ENCODE data around the gene HFM1. TPM values are rescaled to one million over a fixed set of nuclear protein-coding genes. Genes with fewer than 3 reads are reported as not detected.

The HFM1 gene
- total and polyA plus RNA-seq, 10 of the 15 experiments (the other 5 are each of a cell fraction or from before 2014, with no cell fraction given) = not detected

DNA sequence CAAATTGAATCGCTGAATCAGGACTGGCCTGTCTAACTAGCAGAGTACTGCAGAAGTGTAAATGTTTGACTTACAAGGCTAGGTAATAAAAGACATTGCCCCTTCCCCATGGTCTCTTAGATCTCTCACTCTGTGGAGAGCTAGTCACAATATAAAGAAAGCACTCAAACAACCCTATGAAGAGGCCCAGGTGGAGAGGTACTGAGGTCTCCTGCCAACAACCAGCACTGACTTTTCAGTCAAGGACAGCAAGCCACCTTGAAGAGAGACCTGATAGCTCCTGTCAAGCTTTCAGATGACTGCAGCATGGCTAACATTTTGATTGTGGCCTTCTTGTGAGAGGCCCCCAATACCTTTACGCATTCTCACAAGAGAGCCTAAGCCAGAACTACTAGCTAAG, 18.5 kb downstream of the HFM1 start:
- H3K9ac ChIP-seq (ENCODE audit: control insufficient read depth, insufficient read depth, low read length) = no peak overlapping the region
- FAIRE-seq (no peak), ATAC-seq (no peak), DNase-seq (ENCODE audit: low read depth, low spot score) (no peak)
- H4K20me1 ChIP-seq (ENCODE audit: control insufficient read depth, insufficient read depth) = no peaks in the 10 kb centered on the region
- ChIA-PET SMC1A (ENCODE audit: uncharacterized antibody, unreplicated experiment) (no interaction called here), CTCF (interaction anchor here (0.7 kb wide), 1 partner anchor 18 kb away, joined by 3 read pairs; the partner anchor contains the start of gene HFM1), POLR2A (no interaction called here), RAD21 (ENCODE audit: unreplicated experiment) (no interaction called here)
- no peaks in the 10 kb centered on the region for H3K4me1 ChIP-seq (ENCODE audit: control insufficient read depth, insufficient read depth, low read length)
- no peak overlapping the region for H3K4me2 ChIP-seq (ENCODE audit: control insufficient read depth, insufficient read depth)
- no peaks in the 10 kb centered on the region for H3K79me2 ChIP-seq (ENCODE audit: control insufficient read depth, insufficient read depth, low read length)
- intact Hi-C loops (cut with micrococcal nuclease; ENCODE audit: unreplicated experiment) (no loop called here), in situ Hi-C loops (cut with MboI) (no loop called here)
- H3K36me3 ChIP-seq (ENCODE audit: control insufficient read depth in 2 of 2, insufficient read depth in 2 of 2, low read length in 1 of 2) = no peaks in the 10 kb centered on the region
- no peak overlapping the region for H3K4me3 ChIP-seq
- no peaks in the 10 kb centered on the region for H3K27me3 ChIP-seq (replicated peaks in 1 of 2; ENCODE audit: control insufficient read depth in 2 of 2, insufficient read depth in 2 of 2, low read length in 1 of 2)
- BruUV-seq (replicated peaks) = no TSS peak
- WGBS (ENCODE audit: insufficient coverage, insufficient replicate concordance, low lambda C conversion rate, missing lambda C conversion rate) = 58% methylated on average over 2 of the region's 2 CpGs
- no peak for TF ChIP-seq NRF1 (conservative IDR thresholded peaks at IDR 0.05; ENCODE audit: low read depth, low read length)
- no peak for TF ChIP-seq IKZF2 (IDR thresholded peaks at IDR 0.05)
- TF ChIP-seq, protein P1, sequence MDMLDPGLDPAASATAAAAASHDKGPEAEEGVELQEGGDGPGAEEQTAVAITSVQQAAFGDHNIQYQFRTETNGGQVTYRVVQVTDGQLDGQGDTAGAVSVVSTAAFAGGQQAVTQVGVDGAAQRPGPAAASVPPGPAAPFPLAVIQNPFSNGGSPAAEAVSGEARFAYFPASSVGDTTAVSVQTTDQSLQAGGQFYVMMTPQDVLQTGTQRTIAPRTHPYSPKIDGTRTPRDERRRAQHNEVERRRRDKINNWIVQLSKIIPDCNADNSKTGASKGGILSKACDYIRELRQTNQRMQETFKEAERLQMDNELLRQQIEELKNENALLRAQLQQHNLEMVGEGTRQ (IDR thresholded peaks at IDR 0.05; ENCODE audit: borderline replicate concordance, low read depth, low read length) = no peak
- TF ChIP-seq CEBPB (IDR thresholded peaks at IDR 0.05; ENCODE audit: borderline replicate concordance in 1 of 2, low read depth in 2 of 2, low read length in 2 of 2) = no peak
- TF ChIP-seq CHD1 (IDR thresholded peaks at IDR 0.05; ENCODE audit: low read depth, low read length) = no peak
- no peak for TF ChIP-seq ESRRA (IDR thresholded peaks at IDR 0.05; ENCODE audit: low read length)
- no peak for TF ChIP-seq HDAC2 (IDR thresholded peaks at IDR 0.05)
- no peak for TF ChIP-seq RAD51 (IDR thresholded peaks at IDR 0.05)
- no peak for TF ChIP-seq PAX8 (IDR thresholded peaks at IDR 0.05)
- no peak for TF ChIP-seq TCF7 (IDR thresholded peaks at IDR 0.05; ENCODE audit: borderline replicate concordance)
- no peak for TF ChIP-seq MYC (IDR thresholded peaks at IDR 0.05; ENCODE audit: insufficient read depth, insufficient read length, insufficient replicate concordance, low read length, severe bottlenecking)
- TF ChIP-seq PAX5 (IDR thresholded peaks at IDR 0.05; ENCODE audit: borderline replicate concordance, low read depth, low read length) = no peak
- no peak for TF ChIP-seq EED (IDR thresholded peaks at IDR 0.05; ENCODE audit: low read depth)
- no peak for TF ChIP-seq JUNB (IDR thresholded peaks at IDR 0.05)
- no peak for TF ChIP-seq ETV6 (conservative IDR thresholded peaks at IDR 0.05 in 1 of 2, IDR thresholded peaks at IDR 0.05 in 1 of 2; ENCODE audit: borderline replicate concordance in 1 of 2, low read depth in 1 of 2)
- TF ChIP-seq RAD21 (IDR thresholded peaks at IDR 0.05; ENCODE audit: insufficient read depth, low read depth, low read length) = no peak
- no peak for TF ChIP-seq RB1 (IDR thresholded peaks at IDR 0.05; ENCODE audit: borderline replicate concordance)
- TF ChIP-seq KAT2A (conservative IDR thresholded peaks at IDR 0.05; ENCODE audit: control insufficient read depth, low read depth, low read length) = no peak
- TF ChIP-seq, protein P2, sequence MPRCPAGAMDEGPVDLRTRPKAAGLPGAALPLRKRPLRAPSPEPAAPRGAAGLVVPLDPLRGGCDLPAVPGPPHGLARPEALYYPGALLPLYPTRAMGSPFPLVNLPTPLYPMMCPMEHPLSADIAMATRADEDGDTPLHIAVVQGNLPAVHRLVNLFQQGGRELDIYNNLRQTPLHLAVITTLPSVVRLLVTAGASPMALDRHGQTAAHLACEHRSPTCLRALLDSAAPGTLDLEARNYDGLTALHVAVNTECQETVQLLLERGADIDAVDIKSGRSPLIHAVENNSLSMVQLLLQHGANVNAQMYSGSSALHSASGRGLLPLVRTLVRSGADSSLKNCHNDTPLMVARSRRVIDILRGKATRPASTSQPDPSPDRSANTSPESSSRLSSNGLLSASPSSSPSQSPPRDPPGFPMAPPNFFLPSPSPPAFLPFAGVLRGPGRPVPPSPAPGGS (IDR thresholded peaks at IDR 0.05; ENCODE audit: borderline replicate concordance, insufficient read depth, low read depth, low read length, poor library complexity, severe bottlenecking) = no peak
- TF ChIP-seq, protein P3, sequence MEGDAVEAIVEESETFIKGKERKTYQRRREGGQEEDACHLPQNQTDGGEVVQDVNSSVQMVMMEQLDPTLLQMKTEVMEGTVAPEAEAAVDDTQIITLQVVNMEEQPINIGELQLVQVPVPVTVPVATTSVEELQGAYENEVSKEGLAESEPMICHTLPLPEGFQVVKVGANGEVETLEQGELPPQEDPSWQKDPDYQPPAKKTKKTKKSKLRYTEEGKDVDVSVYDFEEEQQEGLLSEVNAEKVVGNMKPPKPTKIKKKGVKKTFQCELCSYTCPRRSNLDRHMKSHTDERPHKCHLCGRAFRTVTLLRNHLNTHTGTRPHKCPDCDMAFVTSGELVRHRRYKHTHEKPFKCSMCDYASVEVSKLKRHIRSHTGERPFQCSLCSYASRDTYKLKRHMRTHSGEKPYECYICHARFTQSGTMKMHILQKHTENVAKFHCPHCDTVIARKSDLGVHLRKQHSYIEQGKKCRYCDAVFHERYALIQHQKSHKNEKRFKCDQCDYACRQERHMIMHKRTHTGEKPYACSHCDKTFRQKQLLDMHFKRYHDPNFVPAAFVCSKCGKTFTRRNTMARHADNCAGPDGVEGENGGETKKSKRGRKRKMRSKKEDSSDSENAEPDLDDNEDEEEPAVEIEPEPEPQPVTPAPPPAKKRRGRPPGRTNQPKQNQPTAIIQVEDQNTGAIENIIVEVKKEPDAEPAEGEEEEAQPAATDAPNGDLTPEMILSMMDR (IDR thresholded peaks at IDR 0.05 in 2 of 3, conservative IDR thresholded peaks at IDR 0.05 in 1 of 3; ENCODE audit: control insufficient read depth in 2 of 3, extremely low read depth in 1 of 3, insufficient read depth in 1 of 3, low read depth in 3 of 3, low read length in 3 of 3) = no peak
- no peaks in the 10 kb centered on the region for H3K9me3 ChIP-seq (replicated peaks; ENCODE audit: control insufficient read depth, insufficient read depth, low read length)
- H3K27ac ChIP-seq (ENCODE audit: control insufficient read depth, insufficient read depth) = no peak overlapping the region
- H2AFZ ChIP-seq (ENCODE audit: control insufficient read depth, low read depth, low read length) = no peak overlapping the region

Measured in GM12878 (cell line).